ENCODE results near the gene CCNY.

DNA sequence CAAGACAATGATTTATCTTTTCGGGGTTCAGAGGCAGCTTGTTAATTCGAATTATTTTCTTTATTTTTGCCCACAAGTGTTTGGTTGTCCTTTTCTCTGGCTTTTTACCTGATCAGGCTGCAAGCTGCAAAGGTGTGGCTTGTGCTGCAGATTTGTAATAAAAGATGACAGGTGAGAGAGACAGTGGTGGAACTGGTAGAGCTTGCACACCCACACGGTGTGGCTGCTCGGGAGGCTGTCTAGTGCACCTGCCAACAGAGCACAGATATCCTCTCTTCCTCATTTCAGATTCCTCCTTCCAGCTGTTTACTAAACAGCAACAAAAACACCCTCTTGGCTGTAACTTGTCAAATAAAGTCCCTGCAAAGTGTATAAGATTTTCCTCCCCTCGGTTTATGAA lies 278.0 kb downstream of the CCNY start:
- TF ChIP-seq, protein P1, sequence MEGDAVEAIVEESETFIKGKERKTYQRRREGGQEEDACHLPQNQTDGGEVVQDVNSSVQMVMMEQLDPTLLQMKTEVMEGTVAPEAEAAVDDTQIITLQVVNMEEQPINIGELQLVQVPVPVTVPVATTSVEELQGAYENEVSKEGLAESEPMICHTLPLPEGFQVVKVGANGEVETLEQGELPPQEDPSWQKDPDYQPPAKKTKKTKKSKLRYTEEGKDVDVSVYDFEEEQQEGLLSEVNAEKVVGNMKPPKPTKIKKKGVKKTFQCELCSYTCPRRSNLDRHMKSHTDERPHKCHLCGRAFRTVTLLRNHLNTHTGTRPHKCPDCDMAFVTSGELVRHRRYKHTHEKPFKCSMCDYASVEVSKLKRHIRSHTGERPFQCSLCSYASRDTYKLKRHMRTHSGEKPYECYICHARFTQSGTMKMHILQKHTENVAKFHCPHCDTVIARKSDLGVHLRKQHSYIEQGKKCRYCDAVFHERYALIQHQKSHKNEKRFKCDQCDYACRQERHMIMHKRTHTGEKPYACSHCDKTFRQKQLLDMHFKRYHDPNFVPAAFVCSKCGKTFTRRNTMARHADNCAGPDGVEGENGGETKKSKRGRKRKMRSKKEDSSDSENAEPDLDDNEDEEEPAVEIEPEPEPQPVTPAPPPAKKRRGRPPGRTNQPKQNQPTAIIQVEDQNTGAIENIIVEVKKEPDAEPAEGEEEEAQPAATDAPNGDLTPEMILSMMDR (IDR thresholded peaks at IDR 0.05): no peak
- TF ChIP-seq POLR2A (IDR thresholded peaks at IDR 0.05): no peak

Measured in suprapubic skin (tissue), 3 donors.